Trophoblast cell (in vitro differentiated cells and primary cell): ENCODE data around the gene MEF2C.

Experiments used
- DNase-seq, 2 donors: peaks; one replicate each; pipeline ENCODE4 v3.0.0-alpha.2; 2016
- H2AFZ ChIP-seq: 2 replicates; pipeline ENCODE4 v1.6.1; 2013; ENCODE audit warnings: low read length, moderate library complexity, mild to moderate bottlenecking; ENCODE audit not compliant: insufficient read depth, poor library complexity
- H2AK5ac ChIP-seq: 2 replicates; pipeline ENCODE4 v1.6.1; 2013; ENCODE audit warnings: mild to moderate bottlenecking, low read length
- H2BK120ac ChIP-seq: 2 replicates; pipeline ENCODE4 v1.6.1; 2013; ENCODE audit warnings: low read length, mild to moderate bottlenecking, moderate library complexity; ENCODE audit not compliant: insufficient read depth, poor library complexity
- H2BK12ac ChIP-seq: 2 replicates; pipeline ENCODE4 v1.6.1; 2013; ENCODE audit warnings: mild to moderate bottlenecking, low read length, moderate library complexity
- H2BK5ac ChIP-seq: 2 replicates; pipeline ENCODE4 v1.6.1; 2013; ENCODE audit warnings: low read length, low read depth, moderate library complexity, mild to moderate bottlenecking; ENCODE audit not compliant: poor library complexity
- H3K14ac ChIP-seq: 2 replicates; pipeline ENCODE4 v1.6.1; 2013; ENCODE audit warnings: mild to moderate bottlenecking, low read length
- H3K18ac ChIP-seq: 2 replicates; pipeline ENCODE4 v1.6.1; 2013; ENCODE audit warnings: mild to moderate bottlenecking, low read length
- H3K23ac ChIP-seq: 2 replicates; pipeline ENCODE4 v1.6.1; 2013; ENCODE audit warnings: low read length
- H3K27ac ChIP-seq: 2 replicates; pipeline ENCODE4 v1.5.1; 2013; ENCODE audit warnings: low read depth, mild to moderate bottlenecking, inconsistent platforms, low read length, moderate library complexity
- H3K27me3 ChIP-seq: 2 replicates; pipeline ENCODE4 v1.6.1; 2013; ENCODE audit warnings: inconsistent platforms, mild to moderate bottlenecking, low read length, moderate library complexity; ENCODE audit not compliant: insufficient read depth
- H3K36me3 ChIP-seq, 2 experiments: 1 replicate in 1 of 2; 2 replicates in 1 of 2; pipeline ENCODE4 v1.6.1; 2013; ENCODE audit warnings: low read length in 2 of 2, mild to moderate bottlenecking in 2 of 2, moderate library complexity in 1 of 2; ENCODE audit not compliant: insufficient read depth in 2 of 2, control insufficient read depth in 1 of 2
- H3K4ac ChIP-seq: 2 replicates; pipeline ENCODE4 v1.6.1; 2013; ENCODE audit warnings: low read depth, mild to moderate bottlenecking, low read length, moderate library complexity
- H3K4me1 ChIP-seq, 2 experiments: 1 replicate in 1 of 2; 2 replicates in 1 of 2; pipeline ENCODE4 v1.6.1; 2013; ENCODE audit warnings: low read length in 2 of 2, mild to moderate bottlenecking in 2 of 2, moderate library complexity in 1 of 2; ENCODE audit not compliant: insufficient read depth in 2 of 2, control insufficient read depth in 1 of 2
- H3K4me2 ChIP-seq: 2 replicates; pipeline ENCODE4 v1.6.1; 2013; ENCODE audit warnings: inconsistent platforms, mild to moderate bottlenecking, low read length, moderate library complexity
- H3K4me3 ChIP-seq: 2 replicates; pipeline ENCODE4 v1.5.1; 2013; ENCODE audit warnings: mild to moderate bottlenecking, low read depth, low read length, inconsistent platforms
- H3K79me1 ChIP-seq: one replicate; pipeline ENCODE4 v1.6.1; 2013; ENCODE audit warnings: low read length
- H3K79me2 ChIP-seq: 2 replicates; pipeline ENCODE4 v1.6.1; 2013; ENCODE audit warnings: low read length, mild to moderate bottlenecking; ENCODE audit not compliant: control insufficient read depth, insufficient read depth, poor library complexity
- H3K9ac ChIP-seq: 2 replicates; pipeline ENCODE4 v1.6.1; 2013; ENCODE audit warnings: mild to moderate bottlenecking, low read length
- H3K9me3 ChIP-seq: 2 replicates; pipeline ENCODE4 v1.6.1; 2013; ENCODE audit warnings: low read depth, mild to moderate bottlenecking, control low read depth, inconsistent platforms, low read length; ENCODE audit not compliant: insufficient read depth
- H4K12ac ChIP-seq: 2 replicates; pipeline ENCODE4 v1.6.1; 2013; ENCODE audit warnings: low read depth, mild to moderate bottlenecking, low read length, moderate library complexity
- H4K8ac ChIP-seq: 2 replicates; pipeline ENCODE4 v1.6.1; 2013; ENCODE audit warnings: low read depth, mild to moderate bottlenecking, low read length, moderate library complexity
- H4K91ac ChIP-seq: one replicate; pipeline ENCODE4 v1.6.1; 2013; ENCODE audit warnings: low read depth, mild to moderate bottlenecking, low read length, moderate library complexity
- WGBS: extraction: QIAGEN DNeasy Blood & Tissue Kit; methylation state at CpG from one replicate; pipeline ENCODE4 v1.1.7; 2013; ENCODE audit warnings: missing lambda C conversion rate; ENCODE audit not compliant: insufficient read length, insufficient coverage; ENCODE audit errors: extremely low coverage; 5-methylcytosine and 5-hydroxymethylcytosine counted together

The MEF2C gene

GRCh38 chr5:88831816-88832215 is 51.2 kb downstream of the MEF2C start:
- Histone ChIP-seq H4K8ac (no peak overlapping the region), H3K9me3 (no peaks in the 10 kb centered on the region), H2BK12ac (no peak overlapping the region), H3K4me3 (no peak overlapping the region), H3K14ac (no peak overlapping the region), H2BK120ac (no peak overlapping the region), H3K18ac (no peak overlapping the region), H3K23ac (no peak overlapping the region), H3K9ac (no peak overlapping the region), H3K79me1 (no peaks in the 10 kb centered on the region), H3K4ac (no peak overlapping the region), H2AFZ (no peak overlapping the region), H2BK5ac (no peak overlapping the region), H3K4me2 (no peak overlapping the region), H3K4me1 (peaks cover 0 to 4% of the 10 kb centered on the region in 2 experiments), H3K27me3 (no peaks in the 10 kb centered on the region), H3K79me2 (no peaks in the 10 kb centered on the region), H3K27ac (no peak overlapping the region), H4K12ac (no peak overlapping the region), H4K91ac (no peak overlapping the region), H2AK5ac (no peak overlapping the region), H3K36me3 (no peaks in the 10 kb centered on the region)
- WGBS = no CpG with 5 or more reads among the region's 1 CpG
- no peak for DNase-seq

- Histone ChIP-seq H2BK120ac (no peak overlapping the region), H2AK5ac (no peak overlapping the region), H3K9ac (no peak overlapping the region), H3K9me3 (no peaks in the 10 kb centered on the region), H3K4me2 (no peak overlapping the region), H3K79me2 (no peaks in the 10 kb centered on the region), H3K23ac (no peak overlapping the region), H3K27ac (no peak overlapping the region), H3K14ac (no peak overlapping the region), H2AFZ (no peak overlapping the region), H3K4me1 (peaks cover 0 to 4% of the 10 kb centered on the region in 2 experiments), H4K91ac (no peak overlapping the region), H3K27me3 (no peaks in the 10 kb centered on the region), H3K79me1 (no peaks in the 10 kb centered on the region), H3K4me3 (no peak overlapping the region), H4K8ac (no peak overlapping the region), H3K36me3 (no peaks in the 10 kb centered on the region), H2BK12ac (no peak overlapping the region), H3K18ac (no peak overlapping the region), H3K4ac (no peak overlapping the region), H2BK5ac (no peak overlapping the region), H4K12ac (no peak overlapping the region)
- DNase-seq = no peak
These were observed 52.4 kb downstream of the MEF2C start for GRCh38 chr5:88830567-88830966.

GRCh38 chr5:88829775-88830174 is 53.2 kb downstream of the MEF2C start:
- Histone ChIP-seq H3K14ac (no peak overlapping the region), H4K8ac (no peak overlapping the region), H3K9ac (no peak overlapping the region), H3K27me3 (no peaks in the 10 kb centered on the region), H3K4me2 (no peak overlapping the region), H3K23ac (no peak overlapping the region), H2BK5ac (no peak overlapping the region), H3K4ac (no peak overlapping the region), H3K36me3 (no peaks in the 10 kb centered on the region), H4K91ac (no peak overlapping the region), H2BK120ac (no peak overlapping the region), H2AK5ac (no peak overlapping the region), H2AFZ (no peak overlapping the region), H3K79me1 (no peaks in the 10 kb centered on the region), H2BK12ac (no peak overlapping the region), H3K27ac (no peak overlapping the region), H4K12ac (no peak overlapping the region), H3K18ac (no peak overlapping the region), H3K9me3 (no peaks in the 10 kb centered on the region), H3K4me3 (no peak overlapping the region), H3K4me1 (peaks cover 0 to 4% of the 10 kb centered on the region in 2 experiments), H3K79me2 (no peaks in the 10 kb centered on the region)
- DNase-seq = no peak
- WGBS = no CpG with 5 or more reads among the region's 3 CpGs

GRCh38 chr5:88829054-88829453 is 53.9 kb downstream of the MEF2C start:
- no peak overlapping the region for H3K23ac ChIP-seq
- no peak overlapping the region for H3K4ac ChIP-seq
- no peak overlapping the region for H2BK5ac ChIP-seq
- no peaks in the 10 kb centered on the region for H3K79me2 ChIP-seq
- no peak overlapping the region for H3K4me2 ChIP-seq
- H2BK120ac ChIP-seq = no peak overlapping the region
- no peak overlapping the region for H2AK5ac ChIP-seq
- no peak overlapping the region for H4K8ac ChIP-seq
- H3K79me1 ChIP-seq = no peaks in the 10 kb centered on the region
- H4K12ac ChIP-seq = no peak overlapping the region
- WGBS = no CpG with 5 or more reads among the region's 3 CpGs
- no peak overlapping the region for H3K14ac ChIP-seq
- H3K27ac ChIP-seq = no peak overlapping the region
- no peaks in the 10 kb centered on the region for H3K9me3 ChIP-seq
- H3K4me3 ChIP-seq = no peak overlapping the region
- peaks cover 0 to 4% of the 10 kb centered on the region in 2 experiments for H3K4me1 ChIP-seq
- no peak overlapping the region for H2BK12ac ChIP-seq
- H4K91ac ChIP-seq = no peak overlapping the region
- peak in 1 of 2 donors; percentile 26 for DNase-seq
- H3K27me3 ChIP-seq = no peaks in the 10 kb centered on the region
- no peak overlapping the region for H3K9ac ChIP-seq
- no peak overlapping the region for H3K18ac ChIP-seq
- H3K36me3 ChIP-seq = no peaks in the 10 kb centered on the region
- no peak overlapping the region for H2AFZ ChIP-seq
